Nucleus accumbens (tissue), 56 donors: ENCODE results near the gene XXYLT1.
"Not testable (repeated sequence)": the region's sequence is repeated elsewhere in the genome, so short reads cannot be mapped to it uniquely, and the experiment has no call there.

Source experiments
- DNase-seq, 56 donors: peaks; one replicate each; lab custom pipeline; 2025; lab: John Stamatoyannopoulos, UW

The XXYLT1 gene

DNA sequence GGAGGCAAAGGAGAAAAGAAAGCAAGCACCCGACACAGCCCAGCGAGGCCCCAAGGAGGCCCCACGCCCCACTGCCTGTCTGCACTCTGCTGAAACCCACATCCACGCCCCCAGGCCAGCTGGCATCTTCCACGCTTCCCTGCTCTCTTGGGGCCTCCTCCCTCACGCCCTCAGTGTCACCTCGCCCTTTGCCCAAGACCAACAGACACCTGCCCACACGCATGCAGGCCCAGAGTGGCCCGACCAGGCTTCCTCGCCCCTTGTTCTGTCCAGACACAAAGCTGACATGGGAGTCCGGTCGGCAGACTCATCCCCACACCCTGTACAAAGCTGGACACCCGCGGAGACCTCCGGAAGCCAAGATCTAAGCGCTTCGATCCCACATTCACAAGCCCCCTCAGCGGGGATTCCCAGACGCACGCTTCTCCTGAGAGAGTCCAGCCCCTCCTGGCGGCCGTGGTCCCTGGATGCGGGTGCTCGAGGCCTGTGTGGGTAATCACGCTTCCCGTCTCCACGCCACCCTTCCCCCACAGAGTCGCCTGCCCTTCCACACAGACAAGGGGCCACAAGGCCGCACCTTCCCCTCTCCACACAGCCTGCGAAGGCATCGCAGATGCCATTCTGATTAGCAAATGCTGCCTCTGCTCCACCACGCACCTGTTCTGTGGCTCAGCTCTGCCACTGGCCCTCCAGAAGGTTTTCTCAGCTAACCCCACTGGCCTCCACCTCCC is 176.6 kb downstream of the XXYLT1 start:
- DNase-seq = no peak

- DNase-seq = no peak
These were observed 177.2 kb downstream of the XXYLT1 start for GRCh38 chr3:195093731-195094130.

DNA sequence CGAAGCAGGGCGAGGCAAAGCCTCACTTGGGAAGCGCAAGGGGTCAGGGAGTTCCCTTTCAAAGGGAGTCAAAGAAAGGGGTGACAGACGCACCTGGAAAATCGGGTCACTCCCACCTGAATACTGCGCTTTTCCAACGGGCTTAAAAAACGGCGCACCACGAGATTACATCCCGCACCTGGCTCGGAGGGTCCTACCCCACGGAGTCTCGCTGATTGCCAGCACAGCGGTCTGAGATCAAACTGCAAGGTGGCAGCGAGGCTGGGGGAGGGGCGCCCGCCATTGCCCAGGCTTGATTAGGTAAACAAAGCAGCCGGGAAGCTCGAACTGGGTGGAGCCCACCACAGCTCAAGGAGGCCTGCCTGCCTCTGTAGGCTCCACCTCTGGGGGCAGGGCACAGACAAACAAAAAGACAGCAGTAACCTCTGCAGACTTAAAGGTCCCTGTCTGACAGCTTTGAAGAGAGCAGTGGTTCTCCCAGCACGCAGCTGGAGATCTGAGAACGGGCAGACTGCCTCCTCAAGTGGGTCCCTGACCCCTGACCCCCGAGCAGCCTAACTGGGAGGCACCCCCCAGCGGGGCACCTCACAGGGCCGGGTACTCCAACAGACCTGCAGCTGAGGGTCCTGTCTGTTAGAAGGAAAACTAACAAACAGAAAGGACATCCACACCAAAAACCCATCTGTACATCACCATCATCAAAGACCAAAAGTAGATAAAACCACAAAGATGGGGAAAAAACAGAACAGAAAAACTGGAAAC is 182.9 kb downstream of the XXYLT1 start:
- DNase-seq = not testable (repeated sequence)

GRCh38 chr3:195087328-195087727 is 183.6 kb downstream of the XXYLT1 start:
- DNase-seq = no peak

GRCh38 chr3:195086885-195087284 is 184.1 kb downstream of the XXYLT1 start:
- no peak for DNase-seq

GRCh38 chr3:195086341-195086740 is 184.6 kb downstream of the XXYLT1 start:
- no peak for DNase-seq

DNA sequence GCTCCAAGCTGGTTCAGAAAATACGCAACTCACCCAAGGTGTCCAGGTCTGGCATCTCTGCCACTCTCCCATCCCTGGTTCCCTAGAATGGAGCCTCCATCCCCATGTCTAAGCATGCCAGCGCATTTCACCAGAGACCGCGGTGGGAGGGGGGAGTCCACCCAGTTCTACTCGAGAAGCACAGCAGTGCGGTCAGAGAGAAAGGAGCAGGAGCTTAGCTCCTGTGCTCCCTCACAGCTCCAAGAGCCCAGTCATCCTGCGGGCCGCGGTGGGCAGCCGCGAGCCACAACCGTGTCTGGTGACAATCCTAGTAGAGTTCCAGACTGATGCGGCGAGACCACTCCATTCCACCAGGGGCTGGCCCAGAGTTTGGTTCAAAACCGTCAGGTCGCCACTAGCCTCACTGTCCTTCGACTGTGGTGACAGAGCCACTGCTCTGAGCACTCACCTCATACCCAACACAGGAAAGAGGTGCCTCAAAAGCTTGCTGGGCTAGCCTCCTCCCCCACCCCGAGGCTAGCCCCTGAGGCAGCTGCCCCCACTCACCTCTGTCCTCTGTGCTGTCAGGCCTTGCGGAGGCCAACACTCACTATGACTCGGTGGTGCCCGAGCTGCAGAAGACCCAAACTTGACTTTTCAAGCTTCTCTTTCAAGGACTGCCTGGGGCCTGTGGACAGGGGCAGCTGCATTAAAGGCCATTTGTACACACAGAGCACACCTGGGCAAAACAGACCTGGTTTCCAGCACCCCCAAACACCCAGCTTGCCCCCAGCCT is 185.4 kb downstream of the XXYLT1 start:
- no peak for DNase-seq

GRCh38 chr3:195084746-195085145 is 186.2 kb downstream of the XXYLT1 start:
- DNase-seq = no peak

- DNase-seq = no peak
These were observed 187.3 kb downstream of the XXYLT1 start for GRCh38 chr3:195083659-195084058.

DNA sequence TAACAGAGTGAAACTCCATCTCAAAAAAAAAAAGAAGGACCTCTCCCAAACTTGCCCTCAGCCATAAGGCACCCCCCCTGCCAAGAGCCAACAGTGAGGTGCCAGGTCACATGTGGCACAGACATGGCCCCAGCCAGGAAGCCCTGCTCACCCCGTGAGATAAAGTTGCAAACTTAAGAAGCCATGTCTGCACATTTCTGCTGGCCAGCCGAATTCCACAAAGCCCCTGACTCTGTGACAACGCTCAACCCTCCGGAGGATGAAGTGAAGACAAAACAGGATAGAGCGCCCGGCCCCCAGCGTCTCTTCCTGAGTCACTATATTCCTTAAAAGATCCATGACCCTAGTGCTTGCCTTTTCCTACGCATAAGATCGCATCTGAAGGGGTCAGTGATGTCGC is 188.1 kb downstream of the XXYLT1 start:
- DNase-seq = no peak

DNA sequence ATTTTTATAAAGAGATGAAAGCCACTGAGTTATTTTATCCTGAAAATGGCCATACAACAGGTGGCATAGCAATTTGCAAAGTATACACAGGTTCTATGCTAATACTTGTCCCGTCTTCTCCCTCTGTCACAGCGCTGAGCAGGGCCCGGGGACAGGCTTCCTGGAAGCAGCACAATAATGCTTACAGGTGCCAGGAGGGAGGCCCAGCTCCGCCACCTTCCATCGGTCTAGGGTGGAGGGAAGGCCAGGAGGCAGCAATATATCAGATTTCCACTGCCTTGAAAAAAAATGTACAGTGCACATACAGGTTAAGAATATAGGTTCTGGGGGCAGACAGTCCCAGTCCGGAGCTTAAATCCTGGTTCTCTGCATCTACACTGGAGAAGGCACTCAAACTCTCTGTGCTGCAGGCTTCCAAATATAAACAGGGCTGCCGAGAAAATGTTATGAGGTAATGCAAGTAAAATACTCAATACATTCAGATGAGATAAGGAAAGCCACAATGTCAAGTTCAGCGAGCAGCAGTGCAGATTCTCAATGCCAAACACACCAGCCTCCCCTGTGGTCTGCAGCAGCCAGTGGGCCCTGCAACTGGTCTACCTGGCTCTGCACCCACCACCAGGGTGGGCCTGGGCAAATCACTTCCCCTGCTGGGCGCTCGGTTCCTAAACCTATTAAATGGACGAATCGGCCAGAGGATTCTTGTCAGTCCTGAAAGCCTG is 189.6 kb downstream of the XXYLT1 start:
- DNase-seq = no peak

- DNase-seq = no peak
These were observed 190.3 kb downstream of the XXYLT1 start for GRCh38 chr3:195080571-195081151.

DNA sequence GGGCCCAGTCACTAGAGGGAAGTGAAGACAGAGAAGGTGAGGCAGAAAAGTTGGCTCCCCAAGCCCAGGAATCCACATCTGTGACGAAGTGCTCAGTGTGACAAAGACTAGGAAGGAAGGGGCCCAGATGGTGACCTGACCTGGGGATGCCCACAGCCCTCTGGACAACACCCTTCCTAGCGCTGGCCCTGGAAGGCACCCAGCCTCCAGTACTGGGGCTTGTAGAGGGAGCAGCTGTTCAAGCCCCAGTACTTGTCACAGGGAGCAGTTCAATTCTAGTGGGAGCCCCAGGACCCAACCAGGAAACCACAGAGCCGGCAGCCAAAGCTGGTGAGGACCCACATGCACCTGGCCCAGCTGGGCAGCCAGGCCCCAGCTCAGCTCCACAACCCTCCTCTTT is 190.8 kb downstream of the XXYLT1 start:
- DNase-seq = no peak

DNA sequence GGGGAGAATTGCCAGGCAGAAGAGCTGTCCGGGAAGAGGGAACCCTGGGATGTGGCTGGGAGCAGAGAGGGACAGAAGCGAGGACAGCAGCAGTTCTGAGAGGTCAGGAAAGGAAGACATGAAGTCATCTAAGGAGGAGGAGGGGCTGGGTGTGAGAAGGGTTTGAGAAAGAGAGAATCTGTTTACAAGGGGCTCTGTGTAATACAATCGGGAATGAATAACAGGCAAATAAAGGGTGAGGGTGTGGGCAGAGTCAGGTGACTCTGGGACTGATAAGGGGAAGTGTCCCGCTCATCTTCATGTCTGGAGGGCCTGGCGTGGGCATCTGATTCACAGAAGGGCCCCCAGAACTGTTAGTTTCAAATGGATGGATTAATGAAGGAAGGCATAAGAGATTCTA is 191.3 kb downstream of the XXYLT1 start:
- no peak for DNase-seq

DNA sequence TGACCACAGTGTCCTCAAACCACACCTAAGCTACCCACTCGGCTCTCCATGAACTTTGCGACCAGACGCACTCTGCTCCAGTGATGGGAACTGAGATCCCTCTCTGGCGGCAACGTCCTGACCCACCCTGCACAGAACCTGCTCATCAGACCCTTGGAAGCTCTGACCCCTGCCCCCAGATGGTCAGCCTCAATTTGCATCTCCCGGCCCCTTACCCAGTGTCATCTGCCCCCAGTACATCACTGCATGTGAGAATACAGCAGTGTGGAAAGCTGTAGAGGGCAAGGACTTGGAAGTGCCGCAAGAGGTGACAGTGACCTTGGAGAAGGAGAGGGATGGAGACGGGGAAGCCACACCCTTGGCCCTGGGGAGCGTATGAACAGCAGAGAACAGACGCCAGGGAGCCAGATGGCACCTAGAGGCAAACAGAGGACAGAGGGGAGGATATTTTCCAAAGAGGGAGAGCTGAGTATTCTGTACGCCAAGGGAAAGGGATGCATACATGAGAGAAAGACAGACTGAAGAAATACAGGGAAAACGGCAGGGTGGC is 192.0 kb downstream of the XXYLT1 start:
- no peak for DNase-seq

GRCh38 chr3:195077611-195078540 is 193.1 kb downstream of the XXYLT1 start:
- DNase-seq = no peak

GRCh38 chr3:195076981-195077610 is 193.9 kb downstream of the XXYLT1 start:
- DNase-seq = no peak
